H1 (cell line): ENCODE data around the gene ZNF391. TPM values are rescaled to one million over a fixed set of nuclear protein-coding genes. Genes with fewer than 3 reads are reported as not detected.

Experiments
- BACH1 ChIP-seq: IDR thresholded peaks from 2 replicates; pipeline ENCODE4 v1.6.1; 2012; ENCODE audit warnings: low read length, improper control_type of control experiment
- CBX5 ChIP-seq: fragments of 300-800, 300-1000 bp; sonication (generic); IDR thresholded peaks from 2 replicates; pipeline ENCODE4 v1.7.1; 2016; ENCODE audit warnings: antibody characterized with exemption, low read length, low read depth
- CEBPB ChIP-seq: IDR thresholded peaks from 2 replicates; pipeline ENCODE4 v1.6.1; 2012; ENCODE audit warnings: low read depth, low read length
- CHD2 ChIP-seq: IDR thresholded peaks from 2 replicates; pipeline ENCODE4 v1.6.1; 2012; ENCODE audit warnings: low read length, improper control_type of control experiment
- EP300 ChIP-seq, 2 experiments: IDR thresholded peaks; 1 replicate in 1 of 2; 2 replicates in 1 of 2; pipeline ENCODE4 v1.6.1; 2011 to 2012; ENCODE audit warnings: low read depth in 2 of 2, low read length in 2 of 2, mild to moderate bottlenecking in 2 of 2, borderline replicate concordance in 1 of 2, inconsistent platforms in 1 of 2, moderate library complexity in 1 of 2
- GABPA ChIP-seq: IDR thresholded peaks from 2 replicates; pipeline ENCODE4 v1.6.1; 2011; ENCODE audit warnings: mild to moderate bottlenecking, low read length, moderate library complexity, borderline replicate concordance; ENCODE audit not compliant: insufficient read depth
- polyA plus RNA-seq, 7 experiments: library from polyadenylated mRNA; depleted of rRNA in 3 of 7; stranded (reverse) in 5 of 7; unstranded in 2 of 7; fragments of >200 nt in 5 of 7; fragments of 200-250 nt in 2 of 7; gene quantifications; 1 replicate in 5 of 7; 2 replicates in 1 of 7; 4 replicates in 1 of 7; pipeline versions ENCODE4 v1.2.1 to v1.2.3, GENCODE V29; 2011 to 2013; ENCODE audit warnings: missing spikeins in 2 of 7, mixed read lengths in 2 of 7
- total RNA-seq: library from RNA; stranded (reverse); fragmentation: NEBNext Ultra II Directional; extraction: Animal tissue kit (Norgen Biotek cat#: 25700); gene quantifications from 2 replicates; pipeline ENCODE4 v1.2.1, GENCODE V29; 2021
- TF ChIP-seq, protein P1 (sequence below): fragments of 300-600 bp; sonication (generic); IDR thresholded peaks from 2 replicates; pipeline ENCODE4 v1.7.1; 2012; ENCODE audit warnings: low read length, moderate library complexity, mild to moderate bottlenecking, inconsistent platforms; ENCODE audit not compliant: insufficient replicate concordance

The ZNF391 gene
- total and polyA plus RNA-seq, 2 of the 8 experiments (the other 6 are each of a cell fraction or from before 2014, with no cell fraction given) = 4.8 to 13.0 TPM

DNA sequence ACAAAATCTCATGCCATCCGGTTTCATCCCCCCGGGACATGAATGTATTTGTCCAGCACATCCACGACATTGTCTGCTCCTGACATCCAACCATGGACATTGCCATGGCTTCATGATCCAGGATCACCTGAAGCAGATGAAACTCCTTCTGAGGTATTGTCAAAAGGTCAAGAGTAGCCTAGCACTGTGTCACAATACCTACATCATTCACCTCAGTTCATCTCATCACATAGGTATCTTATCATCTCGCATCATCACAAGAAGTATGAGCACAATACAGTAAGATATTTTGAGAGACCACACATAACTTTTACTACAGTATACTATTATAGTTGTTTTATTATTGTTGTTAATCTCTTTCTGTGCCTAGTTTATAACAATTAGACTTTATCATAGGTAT, 50.8 kb downstream of the ZNF391 start (continued):
- TF ChIP-seq GABPA = no peak
- TF ChIP-seq CEBPB = no peak
- TF ChIP-seq BACH1 = no peak
- TF ChIP-seq CBX5 = no peak
- no peak for TF ChIP-seq CHD2
- TF ChIP-seq, protein P1, sequence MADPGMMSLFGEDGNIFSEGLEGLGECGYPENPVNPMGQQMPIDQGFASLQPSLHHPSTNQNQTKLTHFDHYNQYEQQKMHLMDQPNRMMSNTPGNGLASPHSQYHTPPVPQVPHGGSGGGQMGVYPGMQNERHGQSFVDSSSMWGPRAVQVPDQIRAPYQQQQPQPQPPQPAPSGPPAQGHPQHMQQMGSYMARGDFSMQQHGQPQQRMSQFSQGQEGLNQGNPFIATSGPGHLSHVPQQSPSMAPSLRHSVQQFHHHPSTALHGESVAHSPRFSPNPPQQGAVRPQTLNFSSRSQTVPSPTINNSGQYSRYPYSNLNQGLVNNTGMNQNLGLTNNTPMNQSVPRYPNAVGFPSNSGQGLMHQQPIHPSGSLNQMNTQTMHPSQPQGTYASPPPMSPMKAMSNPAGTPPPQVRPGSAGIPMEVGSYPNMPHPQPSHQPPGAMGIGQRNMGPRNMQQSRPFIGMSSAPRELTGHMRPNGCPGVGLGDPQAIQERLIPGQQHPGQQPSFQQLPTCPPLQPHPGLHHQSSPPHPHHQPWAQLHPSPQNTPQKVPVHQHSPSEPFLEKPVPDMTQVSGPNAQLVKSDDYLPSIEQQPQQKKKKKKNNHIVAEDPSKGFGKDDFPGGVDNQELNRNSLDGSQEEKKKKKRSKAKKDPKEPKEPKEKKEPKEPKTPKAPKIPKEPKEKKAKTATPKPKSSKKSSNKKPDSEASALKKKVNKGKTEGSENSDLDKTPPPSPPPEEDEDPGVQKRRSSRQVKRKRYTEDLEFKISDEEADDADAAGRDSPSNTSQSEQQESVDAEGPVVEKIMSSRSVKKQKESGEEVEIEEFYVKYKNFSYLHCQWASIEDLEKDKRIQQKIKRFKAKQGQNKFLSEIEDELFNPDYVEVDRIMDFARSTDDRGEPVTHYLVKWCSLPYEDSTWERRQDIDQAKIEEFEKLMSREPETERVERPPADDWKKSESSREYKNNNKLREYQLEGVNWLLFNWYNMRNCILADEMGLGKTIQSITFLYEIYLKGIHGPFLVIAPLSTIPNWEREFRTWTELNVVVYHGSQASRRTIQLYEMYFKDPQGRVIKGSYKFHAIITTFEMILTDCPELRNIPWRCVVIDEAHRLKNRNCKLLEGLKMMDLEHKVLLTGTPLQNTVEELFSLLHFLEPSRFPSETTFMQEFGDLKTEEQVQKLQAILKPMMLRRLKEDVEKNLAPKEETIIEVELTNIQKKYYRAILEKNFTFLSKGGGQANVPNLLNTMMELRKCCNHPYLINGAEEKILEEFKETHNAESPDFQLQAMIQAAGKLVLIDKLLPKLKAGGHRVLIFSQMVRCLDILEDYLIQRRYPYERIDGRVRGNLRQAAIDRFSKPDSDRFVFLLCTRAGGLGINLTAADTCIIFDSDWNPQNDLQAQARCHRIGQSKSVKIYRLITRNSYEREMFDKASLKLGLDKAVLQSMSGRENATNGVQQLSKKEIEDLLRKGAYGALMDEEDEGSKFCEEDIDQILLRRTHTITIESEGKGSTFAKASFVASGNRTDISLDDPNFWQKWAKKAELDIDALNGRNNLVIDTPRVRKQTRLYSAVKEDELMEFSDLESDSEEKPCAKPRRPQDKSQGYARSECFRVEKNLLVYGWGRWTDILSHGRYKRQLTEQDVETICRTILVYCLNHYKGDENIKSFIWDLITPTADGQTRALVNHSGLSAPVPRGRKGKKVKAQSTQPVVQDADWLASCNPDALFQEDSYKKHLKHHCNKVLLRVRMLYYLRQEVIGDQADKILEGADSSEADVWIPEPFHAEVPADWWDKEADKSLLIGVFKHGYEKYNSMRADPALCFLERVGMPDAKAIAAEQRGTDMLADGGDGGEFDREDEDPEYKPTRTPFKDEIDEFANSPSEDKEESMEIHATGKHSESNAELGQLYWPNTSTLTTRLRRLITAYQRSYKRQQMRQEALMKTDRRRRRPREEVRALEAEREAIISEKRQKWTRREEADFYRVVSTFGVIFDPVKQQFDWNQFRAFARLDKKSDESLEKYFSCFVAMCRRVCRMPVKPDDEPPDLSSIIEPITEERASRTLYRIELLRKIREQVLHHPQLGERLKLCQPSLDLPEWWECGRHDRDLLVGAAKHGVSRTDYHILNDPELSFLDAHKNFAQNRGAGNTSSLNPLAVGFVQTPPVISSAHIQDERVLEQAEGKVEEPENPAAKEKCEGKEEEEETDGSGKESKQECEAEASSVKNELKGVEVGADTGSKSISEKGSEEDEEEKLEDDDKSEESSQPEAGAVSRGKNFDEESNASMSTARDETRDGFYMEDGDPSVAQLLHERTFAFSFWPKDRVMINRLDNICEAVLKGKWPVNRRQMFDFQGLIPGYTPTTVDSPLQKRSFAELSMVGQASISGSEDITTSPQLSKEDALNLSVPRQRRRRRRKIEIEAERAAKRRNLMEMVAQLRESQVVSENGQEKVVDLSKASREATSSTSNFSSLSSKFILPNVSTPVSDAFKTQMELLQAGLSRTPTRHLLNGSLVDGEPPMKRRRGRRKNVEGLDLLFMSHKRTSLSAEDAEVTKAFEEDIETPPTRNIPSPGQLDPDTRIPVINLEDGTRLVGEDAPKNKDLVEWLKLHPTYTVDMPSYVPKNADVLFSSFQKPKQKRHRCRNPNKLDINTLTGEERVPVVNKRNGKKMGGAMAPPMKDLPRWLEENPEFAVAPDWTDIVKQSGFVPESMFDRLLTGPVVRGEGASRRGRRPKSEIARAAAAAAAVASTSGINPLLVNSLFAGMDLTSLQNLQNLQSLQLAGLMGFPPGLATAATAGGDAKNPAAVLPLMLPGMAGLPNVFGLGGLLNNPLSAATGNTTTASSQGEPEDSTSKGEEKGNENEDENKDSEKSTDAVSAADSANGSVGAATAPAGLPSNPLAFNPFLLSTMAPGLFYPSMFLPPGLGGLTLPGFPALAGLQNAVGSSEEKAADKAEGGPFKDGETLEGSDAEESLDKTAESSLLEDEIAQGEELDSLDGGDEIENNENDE = no peak
- TF ChIP-seq EP300 (IDR thresholded peaks at IDR 0.05; ENCODE audit: borderline replicate concordance in 1 of 2, low read depth in 2 of 2, low read length in 2 of 2) = no peak
